NCI-H2227 treated with DMSO at 0.1 percent for 48 hours (cell line): ENCODE results near the gene ADI1.
"Not testable (repeated sequence)": the region's sequence is repeated elsewhere in the genome, so short reads cannot be mapped to it uniquely, and the experiment has no call there.

Experiments used
- DNase-seq: peaks from one replicate; lab custom pipeline; 2025; lab: John Stamatoyannopoulos, UW

The ADI1 gene

GRCh38 chr2:3462493-3463104 lies 56.7 kb downstream of the ADI1 start:
- peak; percentile 14 for DNase-seq

GRCh38 chr2:3461801-3462492 lies 57.4 kb downstream of the ADI1 start:
- DNase-seq: no peak

- no peak for DNase-seq
Observed at GRCh38 chr2:3460831-3461800, 58.2 kb downstream of the ADI1 start.

- peak; percentile 5 for DNase-seq
Observed at GRCh38 chr2:3460156-3460555, 59.2 kb downstream of the ADI1 start.

GRCh38 chr2:3459185-3460015 lies 59.9 kb downstream of the ADI1 start:
- DNase-seq: no peak

- peak; percentile 21 for DNase-seq
Observed at GRCh38 chr2:3458396-3459184, 60.7 kb downstream of the ADI1 start.

- DNase-seq: no peak
Observed at GRCh38 chr2:3457524-3458395, 61.6 kb downstream of the ADI1 start.

GRCh38 chr2:3456125-3456524 lies 63.2 kb downstream of the ADI1 start:
- no peak for DNase-seq

GRCh38 chr2:3454802-3455201 lies 64.5 kb downstream of the ADI1 start:
- no peak for DNase-seq

GRCh38 chr2:3454005-3454404 lies 65.3 kb downstream of the ADI1 start:
- DNase-seq: not testable (repeated sequence)

GRCh38 chr2:3453190-3453999 lies 65.9 kb downstream of the ADI1 start:
- DNase-seq: no peak

- DNase-seq: no peak
Observed at GRCh38 chr2:3451926-3452671, 67.2 kb downstream of the ADI1 start.

GRCh38 chr2:3451169-3451568 lies 68.2 kb downstream of the ADI1 start:
- no peak for DNase-seq

GRCh38 chr2:3450385-3451010 lies 68.8 kb downstream of the ADI1 start:
- no peak for DNase-seq

GRCh38 chr2:3449936-3450335 lies 69.4 kb downstream of the ADI1 start:
- DNase-seq: no peak

GRCh38 chr2:3449086-3449485 lies 70.2 kb downstream of the ADI1 start:
- no peak for DNase-seq

- not testable (repeated sequence) for DNase-seq
Observed at GRCh38 chr2:3448441-3448911, 70.9 kb downstream of the ADI1 start.
